GM23248 (cell line): ENCODE results near the gene OTOGL.

Source experiments
- EZH2 ChIP-seq: fragments of 200-600 bp; sonication (generic); IDR thresholded peaks from 2 replicates; pipeline ENCODE4 v1.6.1; 2018; ENCODE audit warnings: antibody characterized with exemption, mild to moderate bottlenecking; ENCODE audit not compliant: insufficient read depth, poor library complexity, severe bottlenecking
- EZH2phosphoT487 ChIP-seq: fragments of 200-600 bp; sonication (generic); IDR thresholded peaks from 2 replicates; pipeline ENCODE4 v1.6.1; 2018; ENCODE audit warnings: antibody characterized with exemption, moderate library complexity, mild to moderate bottlenecking, low read depth; ENCODE audit not compliant: insufficient read depth

GRCh38 chr12:80320121-80320678 lies 220.9 kb downstream of the OTOGL start:
- no peak for TF ChIP-seq EZH2phosphoT487
- TF ChIP-seq EZH2 = no peak
